Lower leg skin (tissue), 4 donors: ENCODE measurements around the gene HAND1. TPM values are rescaled to one million over a fixed set of nuclear protein-coding genes. Genes with fewer than 3 reads are reported as not detected.
A peak's percentile ranks its signal among the peaks of the same experiment; 100 is the strongest.

Experiments
- DNase-seq, 2 donors: peaks; one replicate each; pipeline ENCODE4 v3.0.0-alpha.2; 2019; ENCODE audit warnings: low spot score in 2 of 2
- H3K4me3 ChIP-seq: fragments of 200-600 bp; sonication (generic); 2 replicates; pipeline ENCODE4 v1.5.1; 2017; ENCODE audit warnings: mild to moderate bottlenecking, low read depth; ENCODE audit not compliant: poor library complexity, severe bottlenecking
- POLR2A ChIP-seq, 2 donors: fragments of 450-650 bp; IDR thresholded peaks; one replicate each; pipeline ENCODE4 v1.6.1; 2016 to 2017; ENCODE audit warnings: antibody characterized with exemption in 2 of 2, mild to moderate bottlenecking in 1 of 2, moderate library complexity in 1 of 2
- WGBS, 2 donors: methylation state at CpG; one replicate each; pipeline ENCODE4 v1.1.5; 2018; 5-methylcytosine and 5-hydroxymethylcytosine counted together
- intact Hi-C: fragments of 100-400 bp; cut with DNase I; formaldehyde crosslinking; loops from one replicate; pipeline ENCODE4 v1.15.0; 2023; ENCODE audit warnings: low total_unique reads
- total RNA-seq, 4 donors: library from RNA; depleted of rRNA; stranded (reverse); fragments of >200 nt; gene quantifications; one replicate each; pipeline ENCODE4 v1.1.0, GENCODE V29; 2016
- TF ChIP-seq, protein P1 (sequence below), 3 donors: fragments of 450-650 bp; IDR thresholded peaks; one replicate each; pipeline ENCODE4 v1.5.1; 2016; ENCODE audit warnings: antibody characterized with exemption in 3 of 3, mild to moderate bottlenecking in 3 of 3, moderate library complexity in 2 of 3

HAND1 gene
- total RNA-seq, 4 donors from 2014 or later = not detected

DNA sequence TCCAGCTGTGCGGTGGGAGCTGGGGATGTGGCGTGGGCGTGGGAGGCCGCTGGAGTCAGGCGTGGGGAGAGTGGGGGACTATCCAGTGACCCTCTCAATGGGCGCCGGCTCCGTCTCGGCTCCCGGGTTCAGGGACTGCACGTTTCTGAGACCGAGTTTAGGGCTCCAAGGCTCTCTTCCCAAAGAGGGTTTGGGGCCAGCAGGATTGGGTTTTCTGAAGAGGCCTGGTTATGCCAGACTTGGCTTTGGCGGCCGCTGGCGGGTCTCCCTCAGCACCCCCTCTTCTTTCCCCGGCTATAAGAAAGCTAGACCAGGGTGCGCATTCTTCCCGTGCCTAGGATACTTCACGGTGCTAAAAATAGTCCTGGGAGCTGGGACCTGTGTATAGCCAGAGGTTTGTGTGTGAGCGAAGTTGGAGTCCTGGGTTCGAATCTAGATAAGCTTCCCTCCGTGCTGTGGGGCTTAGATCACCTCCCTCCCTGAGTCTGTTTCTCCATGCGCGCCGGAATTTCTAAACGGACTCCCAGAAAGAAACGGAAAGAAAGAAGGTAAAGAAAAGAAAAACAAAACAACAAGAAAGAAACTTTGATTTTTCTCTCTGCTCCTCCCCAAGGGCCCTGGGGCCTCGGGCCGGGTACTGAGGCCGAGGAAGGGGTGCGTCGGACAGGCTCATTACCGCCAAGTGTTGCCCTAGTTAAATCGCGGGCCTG is 5.0 kb downstream of the HAND1 start:
- 9 to 13% methylated on average over 32 to 35 of the region's 35 CpGs for WGBS, 2 donors
- peak in 1 of 2 donors; percentile 78 for DNase-seq
- H3K4me3 ChIP-seq = no peak overlapping the region
- no peak for TF ChIP-seq POLR2A (IDR thresholded peaks at IDR 0.05)
- TF ChIP-seq, protein P1, sequence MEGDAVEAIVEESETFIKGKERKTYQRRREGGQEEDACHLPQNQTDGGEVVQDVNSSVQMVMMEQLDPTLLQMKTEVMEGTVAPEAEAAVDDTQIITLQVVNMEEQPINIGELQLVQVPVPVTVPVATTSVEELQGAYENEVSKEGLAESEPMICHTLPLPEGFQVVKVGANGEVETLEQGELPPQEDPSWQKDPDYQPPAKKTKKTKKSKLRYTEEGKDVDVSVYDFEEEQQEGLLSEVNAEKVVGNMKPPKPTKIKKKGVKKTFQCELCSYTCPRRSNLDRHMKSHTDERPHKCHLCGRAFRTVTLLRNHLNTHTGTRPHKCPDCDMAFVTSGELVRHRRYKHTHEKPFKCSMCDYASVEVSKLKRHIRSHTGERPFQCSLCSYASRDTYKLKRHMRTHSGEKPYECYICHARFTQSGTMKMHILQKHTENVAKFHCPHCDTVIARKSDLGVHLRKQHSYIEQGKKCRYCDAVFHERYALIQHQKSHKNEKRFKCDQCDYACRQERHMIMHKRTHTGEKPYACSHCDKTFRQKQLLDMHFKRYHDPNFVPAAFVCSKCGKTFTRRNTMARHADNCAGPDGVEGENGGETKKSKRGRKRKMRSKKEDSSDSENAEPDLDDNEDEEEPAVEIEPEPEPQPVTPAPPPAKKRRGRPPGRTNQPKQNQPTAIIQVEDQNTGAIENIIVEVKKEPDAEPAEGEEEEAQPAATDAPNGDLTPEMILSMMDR (IDR thresholded peaks at IDR 0.05) = no peak
- intact Hi-C loops = no loop called here

GRCh38 chr5:154470947-154471870 is 6.8 kb downstream of the HAND1 start:
- intact Hi-C loops = no loop called here
- WGBS, 2 donors = 25 to 30% methylated on average over 11 of the region's 11 CpGs
- TF ChIP-seq POLR2A (IDR thresholded peaks at IDR 0.05) = no peak
- TF ChIP-seq, protein P1 (IDR thresholded peaks at IDR 0.05) = no peak
- no peak overlapping the region for H3K4me3 ChIP-seq
- DNase-seq = no peak

DNA sequence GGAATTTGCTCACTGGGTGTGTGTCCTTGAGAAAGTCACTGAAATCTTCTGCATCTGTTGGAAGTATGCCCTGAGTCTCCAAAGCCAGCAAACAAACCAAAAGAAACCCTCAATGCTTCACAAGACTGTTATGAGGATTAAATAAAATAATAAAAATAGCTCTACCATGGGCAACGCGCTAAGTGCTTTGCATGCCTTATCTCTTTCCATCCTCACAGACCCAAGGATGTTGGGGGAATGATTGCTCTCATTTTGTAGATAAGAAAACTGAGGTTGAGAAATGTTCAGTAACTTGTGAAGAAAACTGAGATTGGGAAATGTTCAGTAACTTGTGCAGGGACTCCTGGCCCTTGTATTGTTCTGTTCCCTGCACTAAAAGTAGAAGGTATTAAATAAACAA is 7.9 kb downstream of the HAND1 start:
- 63 to 73% methylated on average over 2 of the region's 2 CpGs for WGBS, 2 donors
- intact Hi-C loops = no loop called here
- H3K4me3 ChIP-seq = no peak overlapping the region
- TF ChIP-seq, protein P1 (IDR thresholded peaks at IDR 0.05) = no peak
- TF ChIP-seq POLR2A (IDR thresholded peaks at IDR 0.05) = no peak
- no peak for DNase-seq

DNA sequence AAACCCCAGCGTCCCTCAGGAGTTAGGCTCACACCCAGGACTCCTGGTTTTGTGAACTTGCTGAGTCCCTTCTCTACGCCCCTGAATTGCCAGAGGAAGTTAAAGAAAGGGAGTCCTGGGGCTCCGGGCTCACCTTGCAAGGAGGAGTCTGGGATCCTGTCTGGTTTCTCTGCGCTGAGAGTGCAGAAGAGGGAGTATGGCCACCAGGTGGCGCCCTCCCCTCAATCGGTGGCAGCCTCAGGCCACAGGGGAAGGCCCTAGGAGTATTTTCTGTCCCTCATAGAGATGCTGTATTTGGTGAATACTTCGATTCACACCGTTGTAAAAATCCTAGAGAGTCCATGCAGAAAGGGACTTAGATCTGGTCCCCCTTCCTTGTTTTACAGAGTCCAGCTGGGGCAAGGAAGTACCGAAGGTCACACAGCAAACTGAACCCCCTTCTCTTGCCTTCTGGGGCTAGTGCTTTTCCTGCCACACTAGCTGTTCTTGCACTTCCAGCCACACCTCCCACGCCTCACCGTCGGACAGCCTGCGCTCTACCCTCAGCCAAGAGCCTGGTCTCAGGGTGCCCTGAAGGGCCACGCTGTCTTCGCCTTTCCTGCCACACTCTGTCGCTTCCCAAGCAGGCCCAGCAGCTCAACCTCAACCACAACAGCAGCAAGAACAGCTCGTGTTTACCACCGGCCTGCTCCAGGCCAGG is 10.2 kb downstream of the HAND1 start:
- TF ChIP-seq, protein P1 (IDR thresholded peaks at IDR 0.05) = no peak
- TF ChIP-seq POLR2A (IDR thresholded peaks at IDR 0.05) = no peak
- no peak overlapping the region for H3K4me3 ChIP-seq
- WGBS, 2 donors = 40 to 47% methylated on average over 16 to 18 of the region's 18 CpGs
- peak; percentile 57 to 95 for DNase-seq
- intact Hi-C loops = loop anchor here (5.0 kb wide), 1 partner anchor 144 kb away; no protein-coding TSS in a partner anchor

- no peak for TF ChIP-seq POLR2A (IDR thresholded peaks at IDR 0.05)
- TF ChIP-seq, protein P1 (IDR thresholded peaks at IDR 0.05) = no peak
- WGBS, 2 donors = 85 to 87% methylated on average over 5 of the region's 5 CpGs
- intact Hi-C loops = loop anchor here (5.0 kb wide), 1 partner anchor 146 kb away; no protein-coding TSS in a partner anchor
- no peak overlapping the region for H3K4me3 ChIP-seq
- no peak for DNase-seq
Measured at GRCh38 chr5:154466671-154467070, 11.4 kb downstream of the HAND1 start.
